Brain microvascular endothelial cell (primary cell): ENCODE measurements around the gene EPS8L1.

ENCODE experiments used
- DNase-seq: peaks from one replicate; pipeline ENCODE4 v3.0.0-alpha.2; 2020
- H3K27ac ChIP-seq: fragments of 250-450 bp; sonication (Bioruptor Pico); 2 replicates; pipeline ENCODE4 v1.5.1; 2020; ENCODE audit warnings: mild to moderate bottlenecking, moderate library complexity
- H3K27me3 ChIP-seq: fragments of 250-450 bp; sonication (Bioruptor Pico); replicated peaks from 2 replicates; pipeline ENCODE4 v1.5.1; 2020; ENCODE audit warnings: mild to moderate bottlenecking
- H3K36me3 ChIP-seq: fragments of 250-450 bp; sonication (Bioruptor Pico); replicated peaks from 2 replicates; pipeline ENCODE4 v1.5.1; 2020; ENCODE audit warnings: mild to moderate bottlenecking
- H3K4me3 ChIP-seq: 2 replicates; pipeline ENCODE4 v1.5.1; 2011; ENCODE audit warnings: low read depth, mild to moderate bottlenecking, control low read depth, low read length, moderate library complexity
- in situ Hi-C: cut with HindIII; loops from 2 replicates; pipeline ENCODE4 v1.10.0; 2017; ENCODE audit warnings: low sequenced_read_pairs, low pct_ligation_motif_present
- TF ChIP-seq, protein P1 (sequence below): IDR thresholded peaks from 2 replicates; pipeline ENCODE4 v1.5.1; 2011; ENCODE audit warnings: low read depth, mild to moderate bottlenecking, moderate library complexity, low read length, control low read depth, inconsistent platforms; ENCODE audit errors: missing control alignments

The EPS8L1 gene

DNA sequence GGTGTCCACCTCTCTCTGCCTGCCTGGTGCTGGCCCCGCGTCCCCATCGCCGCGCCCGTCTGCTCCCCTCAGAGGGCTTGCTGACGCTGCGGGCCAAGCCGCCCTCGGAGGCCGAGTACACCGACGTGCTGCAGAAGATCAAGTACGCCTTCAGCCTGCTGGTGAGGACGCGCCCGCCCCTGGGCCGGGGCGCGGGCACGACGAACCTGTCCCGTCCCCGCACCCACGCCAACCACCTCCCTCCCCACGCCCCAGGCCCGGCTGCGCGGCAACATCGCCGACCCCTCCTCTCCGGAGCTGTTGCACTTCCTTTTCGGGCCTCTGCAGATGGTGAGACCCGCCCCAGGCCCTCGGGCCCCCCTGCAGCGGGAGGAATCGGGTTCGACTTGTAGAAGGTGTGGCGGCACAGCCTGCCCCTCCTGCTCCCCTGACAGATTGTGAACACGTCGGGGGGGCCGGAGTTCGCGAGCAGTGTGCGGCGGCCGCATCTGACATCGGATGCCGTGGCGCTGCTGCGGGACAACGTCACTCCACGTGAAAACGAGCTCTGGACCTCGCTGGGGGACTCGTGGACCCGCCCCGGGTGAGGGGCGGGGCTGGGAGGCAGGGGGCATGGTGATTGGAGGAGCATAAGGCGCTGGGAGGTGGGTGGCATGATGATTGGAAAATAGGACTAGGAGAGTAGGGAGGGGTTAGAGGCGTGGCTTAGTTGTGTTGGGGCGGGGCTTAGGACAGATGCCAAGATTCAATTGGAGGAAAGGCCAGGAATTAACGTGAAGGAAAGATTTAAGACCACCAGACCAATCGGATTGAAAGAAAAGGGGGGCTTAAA, 6.6 kb downstream of the EPS8L1 start:
- no peak overlapping the region for H3K27ac ChIP-seq
- peaks cover 19% of the 10 kb centered on the region for H3K27me3 ChIP-seq
- no peaks in the 10 kb centered on the region for H3K36me3 ChIP-seq
- in situ Hi-C loops = no loop called here
- DNase-seq = peak; percentile 57
- H3K4me3 ChIP-seq = no peak overlapping the region
- TF ChIP-seq, protein P1, sequence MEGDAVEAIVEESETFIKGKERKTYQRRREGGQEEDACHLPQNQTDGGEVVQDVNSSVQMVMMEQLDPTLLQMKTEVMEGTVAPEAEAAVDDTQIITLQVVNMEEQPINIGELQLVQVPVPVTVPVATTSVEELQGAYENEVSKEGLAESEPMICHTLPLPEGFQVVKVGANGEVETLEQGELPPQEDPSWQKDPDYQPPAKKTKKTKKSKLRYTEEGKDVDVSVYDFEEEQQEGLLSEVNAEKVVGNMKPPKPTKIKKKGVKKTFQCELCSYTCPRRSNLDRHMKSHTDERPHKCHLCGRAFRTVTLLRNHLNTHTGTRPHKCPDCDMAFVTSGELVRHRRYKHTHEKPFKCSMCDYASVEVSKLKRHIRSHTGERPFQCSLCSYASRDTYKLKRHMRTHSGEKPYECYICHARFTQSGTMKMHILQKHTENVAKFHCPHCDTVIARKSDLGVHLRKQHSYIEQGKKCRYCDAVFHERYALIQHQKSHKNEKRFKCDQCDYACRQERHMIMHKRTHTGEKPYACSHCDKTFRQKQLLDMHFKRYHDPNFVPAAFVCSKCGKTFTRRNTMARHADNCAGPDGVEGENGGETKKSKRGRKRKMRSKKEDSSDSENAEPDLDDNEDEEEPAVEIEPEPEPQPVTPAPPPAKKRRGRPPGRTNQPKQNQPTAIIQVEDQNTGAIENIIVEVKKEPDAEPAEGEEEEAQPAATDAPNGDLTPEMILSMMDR = no peak

DNA sequence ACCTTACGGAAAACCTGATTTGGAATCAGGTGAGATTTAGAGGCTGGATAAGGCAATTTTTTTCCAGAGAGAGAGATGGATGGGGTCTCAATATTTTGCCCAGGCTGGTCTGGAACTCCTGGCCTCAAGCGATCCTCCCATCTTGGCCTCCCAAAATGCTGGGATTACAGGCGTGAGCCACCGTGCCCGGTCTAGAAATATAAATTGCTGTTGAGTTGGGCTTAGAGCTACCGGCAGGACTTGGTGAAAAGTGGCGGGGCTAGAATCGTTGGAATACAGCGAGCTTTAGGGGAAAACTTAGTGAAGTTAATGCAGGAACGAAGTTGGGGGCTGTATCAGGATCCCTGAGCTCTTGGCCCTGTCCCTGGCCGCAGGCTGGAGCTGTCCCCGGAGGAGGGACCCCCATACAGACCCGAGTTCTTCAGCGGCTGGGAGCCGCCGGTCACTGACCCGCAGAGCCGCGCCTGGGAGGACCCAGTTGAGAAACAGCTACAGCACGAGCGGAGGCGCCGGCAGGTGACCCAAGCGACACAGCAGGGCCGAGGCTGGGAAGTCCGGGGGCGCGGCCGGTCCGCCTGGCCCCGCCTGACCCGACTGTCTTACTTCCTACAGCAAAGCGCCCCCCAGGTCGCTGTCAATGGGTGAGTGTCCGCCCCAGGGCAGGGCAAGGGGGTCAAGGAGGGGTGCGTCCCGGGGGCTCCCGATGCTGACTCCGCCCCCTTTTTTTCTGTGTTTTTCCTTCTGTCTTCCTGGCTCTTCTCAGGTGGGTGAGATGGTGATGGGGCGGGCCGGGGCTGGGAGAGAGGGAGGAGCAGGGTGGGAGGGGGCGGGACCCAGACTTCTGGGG, 7.6 kb downstream of the EPS8L1 start:
- H3K4me3 ChIP-seq = no peak overlapping the region
- no peaks in the 10 kb centered on the region for H3K36me3 ChIP-seq
- DNase-seq = no peak
- TF ChIP-seq, protein P1 = no peak
- H3K27me3 ChIP-seq = peaks cover 19% of the 10 kb centered on the region
- no peak overlapping the region for H3K27ac ChIP-seq
- in situ Hi-C loops = no loop called here

DNA sequence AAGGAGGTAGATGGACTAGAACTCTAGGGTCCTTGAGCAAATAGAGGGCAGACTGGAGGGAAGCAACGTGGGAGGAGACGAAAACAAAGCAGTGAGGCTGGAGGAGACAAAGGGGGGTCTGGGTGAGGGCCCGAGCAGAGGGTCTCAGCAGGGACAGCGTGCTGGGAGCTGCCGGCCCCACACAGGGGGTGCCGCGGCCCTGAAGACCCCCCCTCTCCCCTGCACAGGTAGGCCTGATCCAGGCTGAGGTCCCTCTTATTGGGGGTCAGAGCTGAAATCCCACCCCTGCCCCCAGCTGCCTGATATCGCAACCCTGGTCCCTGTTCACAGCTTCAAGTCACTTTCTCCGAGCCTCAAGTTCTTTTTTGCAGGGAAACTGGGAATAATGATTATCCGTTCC, 8.7 kb downstream of the EPS8L1 start:
- Histone ChIP-seq H3K4me3 (no peak overlapping the region), H3K27ac (no peak overlapping the region), H3K36me3 (peaks cover under 1% of the 10 kb centered on the region), H3K27me3 (peaks cover 19% of the 10 kb centered on the region)
- TF ChIP-seq, protein P1 = no peak
- no peak for DNase-seq
- in situ Hi-C loops = no loop called here

DNA sequence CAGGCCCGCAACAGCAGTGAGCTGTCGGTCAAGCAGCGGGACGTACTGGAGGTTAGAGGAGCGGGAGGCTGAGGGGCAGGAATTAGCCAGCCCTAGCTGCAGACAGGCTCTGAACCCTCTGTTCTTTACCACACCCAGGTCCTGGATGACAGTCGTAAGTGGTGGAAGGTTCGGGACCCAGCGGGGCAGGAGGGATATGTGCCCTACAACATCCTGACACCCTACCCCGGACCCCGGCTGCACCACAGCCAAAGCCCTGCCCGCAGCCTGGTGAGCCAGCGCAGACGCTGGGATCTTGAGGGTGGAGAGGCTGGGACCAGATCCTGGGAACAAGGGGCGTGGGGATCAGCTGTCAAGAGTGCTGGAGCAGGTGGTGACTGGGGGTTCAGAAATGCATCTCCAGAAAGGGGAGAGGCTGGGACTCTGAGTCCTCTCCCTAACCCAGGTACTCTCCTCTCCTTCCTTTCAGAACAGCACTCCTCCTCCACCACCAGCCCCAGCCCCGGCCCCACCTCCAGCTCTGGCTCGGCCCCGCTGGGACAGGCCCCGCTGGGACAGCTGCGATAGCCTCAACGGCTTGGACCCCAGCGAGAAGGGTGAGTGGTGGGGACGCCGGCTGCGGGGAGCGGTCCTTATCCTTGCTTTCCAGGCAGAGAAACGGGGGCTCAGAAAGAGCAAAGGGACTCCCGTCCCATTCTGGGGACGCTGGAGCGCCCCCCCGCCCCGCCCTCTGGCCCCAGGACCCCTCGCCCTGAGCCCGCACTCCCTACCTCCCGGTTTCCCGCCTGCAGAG, 10.4 kb downstream of the EPS8L1 start:
- TF ChIP-seq, protein P1 = no peak
- Histone ChIP-seq H3K4me3 (peak overlapping the region; percentile 59), H3K36me3 (peaks cover 13% of the 10 kb centered on the region), H3K27ac (no peak overlapping the region), H3K27me3 (peaks cover 19% of the 10 kb centered on the region)
- no peak for DNase-seq
- in situ Hi-C loops = no loop called here

DNA sequence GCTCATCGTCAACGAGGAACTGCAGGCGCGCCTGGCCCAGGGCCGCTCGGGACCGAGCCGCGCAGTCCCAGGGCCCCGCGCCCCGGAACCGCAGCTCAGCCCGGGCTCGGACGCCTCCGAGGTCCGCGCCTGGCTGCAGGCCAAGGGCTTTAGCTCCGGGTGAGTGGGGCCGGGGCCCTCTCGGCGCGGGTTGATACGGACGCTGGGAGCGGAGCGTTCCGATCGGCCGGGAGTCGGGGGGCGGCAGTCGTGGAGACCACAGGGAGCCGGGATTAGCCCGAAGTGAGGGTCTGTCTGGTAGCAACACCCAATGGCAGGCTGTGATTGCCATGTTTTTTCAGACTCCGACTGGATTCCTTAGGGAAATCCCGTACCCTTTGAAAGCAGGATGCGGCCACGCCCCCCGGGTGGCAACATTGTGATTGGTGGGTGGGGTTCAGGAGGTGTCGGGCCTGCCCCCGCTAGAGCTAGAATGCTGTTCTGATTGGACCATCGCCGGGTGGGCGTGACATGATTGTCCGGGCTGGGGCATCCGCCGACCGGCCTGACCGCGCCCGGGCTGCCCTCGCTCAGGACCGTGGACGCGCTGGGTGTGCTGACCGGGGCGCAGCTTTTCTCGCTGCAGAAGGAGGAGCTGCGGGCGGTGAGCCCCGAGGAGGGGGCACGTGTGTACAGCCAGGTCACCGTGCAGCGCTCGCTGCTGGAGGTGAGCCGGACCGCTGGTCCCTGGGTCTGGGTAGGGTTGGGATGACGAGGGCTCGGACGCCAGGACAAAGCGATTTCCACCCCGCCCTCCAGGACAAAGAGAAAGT, 11.3 kb downstream of the EPS8L1 start:
- DNase-seq = peak; percentile 91
- Histone ChIP-seq H3K36me3 (peaks cover 19% of the 10 kb centered on the region), H3K4me3 (peak overlapping the region; percentile 59), H3K27me3 (peaks cover 19% of the 10 kb centered on the region), H3K27ac (no peak overlapping the region)
- TF ChIP-seq, protein P1 = no peak
- in situ Hi-C loops = no loop called here
